Measurements from ENCODE around the gene ABLIM3.

The ABLIM3 gene

DNA sequence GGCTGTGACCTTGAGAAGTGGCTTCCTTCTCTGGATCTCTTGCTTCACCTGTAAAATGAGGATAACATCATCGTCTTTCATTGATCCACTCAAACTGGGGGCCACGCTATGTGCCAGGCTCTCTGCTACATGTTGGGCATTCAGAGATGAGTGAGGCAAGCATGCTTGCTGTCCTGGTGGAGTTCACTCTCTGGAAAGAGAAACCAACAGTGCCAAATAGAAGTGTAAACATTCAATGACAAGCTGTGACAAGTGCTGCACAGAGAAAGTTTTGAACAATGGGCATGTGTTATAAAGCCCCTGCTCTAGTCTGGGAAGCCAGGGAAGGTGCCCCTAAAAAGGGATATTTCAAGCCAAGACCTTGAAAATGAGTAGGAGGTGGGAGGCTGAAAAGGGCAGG is 79.5 kb downstream of the ABLIM3 start:
- TF ChIP-seq, protein P1, sequence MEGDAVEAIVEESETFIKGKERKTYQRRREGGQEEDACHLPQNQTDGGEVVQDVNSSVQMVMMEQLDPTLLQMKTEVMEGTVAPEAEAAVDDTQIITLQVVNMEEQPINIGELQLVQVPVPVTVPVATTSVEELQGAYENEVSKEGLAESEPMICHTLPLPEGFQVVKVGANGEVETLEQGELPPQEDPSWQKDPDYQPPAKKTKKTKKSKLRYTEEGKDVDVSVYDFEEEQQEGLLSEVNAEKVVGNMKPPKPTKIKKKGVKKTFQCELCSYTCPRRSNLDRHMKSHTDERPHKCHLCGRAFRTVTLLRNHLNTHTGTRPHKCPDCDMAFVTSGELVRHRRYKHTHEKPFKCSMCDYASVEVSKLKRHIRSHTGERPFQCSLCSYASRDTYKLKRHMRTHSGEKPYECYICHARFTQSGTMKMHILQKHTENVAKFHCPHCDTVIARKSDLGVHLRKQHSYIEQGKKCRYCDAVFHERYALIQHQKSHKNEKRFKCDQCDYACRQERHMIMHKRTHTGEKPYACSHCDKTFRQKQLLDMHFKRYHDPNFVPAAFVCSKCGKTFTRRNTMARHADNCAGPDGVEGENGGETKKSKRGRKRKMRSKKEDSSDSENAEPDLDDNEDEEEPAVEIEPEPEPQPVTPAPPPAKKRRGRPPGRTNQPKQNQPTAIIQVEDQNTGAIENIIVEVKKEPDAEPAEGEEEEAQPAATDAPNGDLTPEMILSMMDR (IDR thresholded peaks at IDR 0.05; ENCODE audit: low read length), result no peak
- TF ChIP-seq EZH2phosphoT487 (IDR thresholded peaks at IDR 0.05; ENCODE audit: low read length) (no peak), EZH2 (optimal IDR thresholded peaks at IDR 0.05; ENCODE audit: low read depth, low read length) (no peak)
- no peak overlapping the region for H3K9ac ChIP-seq (ENCODE audit: low read length)
- H3K4me1 ChIP-seq (ENCODE audit: low read length), result no peaks in the 10 kb centered on the region
- H3K9me2 ChIP-seq (replicated peaks; ENCODE audit: insufficient read depth, low read length), result no peaks in the 10 kb centered on the region
- H3K9me3 ChIP-seq (replicated peaks; ENCODE audit: insufficient read depth, low read length), result no peaks in the 10 kb centered on the region
- H4K20me1 ChIP-seq (ENCODE audit: insufficient read depth, low read length), result no peaks in the 10 kb centered on the region
- H3K4me3 ChIP-seq (ENCODE audit: low read length), result no peak overlapping the region
- H3K27me3 ChIP-seq (replicated peaks; ENCODE audit: insufficient read depth, low read length), result no peaks in the 10 kb centered on the region
- no peaks in the 10 kb centered on the region for H3K79me2 ChIP-seq (ENCODE audit: low read length)
- no peak overlapping the region for H2AFZ ChIP-seq (ENCODE audit: low read length)
- no peak overlapping the region for H3K27ac ChIP-seq (ENCODE audit: low read length)
- H3K36me3 ChIP-seq (replicated peaks; ENCODE audit: insufficient read depth, low read length), result no peaks in the 10 kb centered on the region
- no peak for DNase-seq
- no peak overlapping the region for H3K4me2 ChIP-seq (ENCODE audit: low read depth, low read length)
- no peaks in the 10 kb centered on the region for H3F3A ChIP-seq (ENCODE audit: insufficient read depth, low read length)

DNA sequence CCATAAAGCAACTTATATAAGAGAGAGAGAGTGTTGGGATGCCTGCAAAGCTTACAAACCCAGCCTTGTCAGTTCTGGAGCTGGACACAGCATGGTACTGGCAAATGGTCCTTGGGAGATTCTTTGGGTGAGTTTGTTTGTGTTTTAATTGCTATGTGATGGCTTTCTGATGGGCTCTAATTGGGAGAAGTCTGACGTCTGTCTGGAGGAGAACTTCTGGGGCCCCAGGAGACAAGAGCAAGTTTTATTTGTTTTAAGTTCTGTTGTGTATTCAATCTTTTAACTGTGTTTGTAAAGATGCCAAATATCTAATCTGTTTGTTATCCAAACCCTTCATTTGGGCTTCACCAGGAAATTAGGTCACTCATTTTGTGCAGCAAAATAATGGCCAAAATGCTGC is 80.0 kb downstream of the ABLIM3 start:
- no peak overlapping the region for H3K4me3 ChIP-seq (ENCODE audit: low read length)
- no peak overlapping the region for H3K4me2 ChIP-seq (ENCODE audit: low read depth, low read length)
- DNase-seq, result no peak

DNA sequence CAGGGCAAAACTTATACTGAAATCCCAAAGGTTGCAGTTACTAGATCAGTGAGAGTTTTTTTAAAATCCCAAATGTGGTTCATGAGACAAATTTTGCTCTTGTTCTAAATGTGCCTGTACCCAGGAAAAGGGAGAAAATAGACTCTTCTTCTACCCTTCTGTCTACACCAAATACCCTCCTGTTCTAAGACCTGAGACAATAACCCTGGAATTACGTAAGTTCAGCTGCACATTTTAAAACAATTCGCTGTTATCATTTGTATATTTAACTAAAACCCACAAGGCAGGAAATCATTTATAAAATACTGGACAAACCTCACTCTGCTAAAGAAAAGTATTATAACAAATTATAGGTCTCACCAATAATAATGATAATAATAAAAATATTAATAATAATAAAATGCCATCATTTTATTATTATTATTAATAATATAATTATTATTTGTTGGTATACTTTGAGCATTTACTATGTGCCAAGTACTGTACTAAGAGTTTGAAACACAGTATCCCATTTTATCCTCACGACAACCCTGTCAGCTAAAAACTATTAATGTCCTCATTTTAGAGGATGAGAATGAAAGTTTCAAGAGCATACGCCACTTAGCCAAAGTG is 80.5 kb downstream of the ABLIM3 start:
- H3K27me3 ChIP-seq (replicated peaks; ENCODE audit: insufficient read depth, low read length), result no peaks in the 10 kb centered on the region
- H3K9me3 ChIP-seq (replicated peaks; ENCODE audit: insufficient read depth, low read length), result no peaks in the 10 kb centered on the region
- no peak overlapping the region for H3K9ac ChIP-seq (ENCODE audit: low read length)
- no peaks in the 10 kb centered on the region for H4K20me1 ChIP-seq (ENCODE audit: insufficient read depth, low read length)
- H3F3A ChIP-seq (ENCODE audit: insufficient read depth, low read length), result no peaks in the 10 kb centered on the region
- DNase-seq, result no peak
- no peak overlapping the region for H2AFZ ChIP-seq (ENCODE audit: low read length)
- H3K4me2 ChIP-seq (ENCODE audit: low read depth, low read length), result no peak overlapping the region
- H3K79me2 ChIP-seq (ENCODE audit: low read length), result no peaks in the 10 kb centered on the region
- no peak overlapping the region for H3K27ac ChIP-seq (ENCODE audit: low read length)
- no peaks in the 10 kb centered on the region for H3K4me1 ChIP-seq (ENCODE audit: low read length)
- H3K9me2 ChIP-seq (replicated peaks; ENCODE audit: insufficient read depth, low read length), result no peaks in the 10 kb centered on the region
- TF ChIP-seq, protein P1 (IDR thresholded peaks at IDR 0.05; ENCODE audit: low read length), result no peak
- TF ChIP-seq EZH2 (optimal IDR thresholded peaks at IDR 0.05; ENCODE audit: low read depth, low read length) (no peak), EZH2phosphoT487 (IDR thresholded peaks at IDR 0.05; ENCODE audit: low read length) (no peak)
- H3K4me3 ChIP-seq (ENCODE audit: low read length), result no peak overlapping the region
- no peaks in the 10 kb centered on the region for H3K36me3 ChIP-seq (replicated peaks; ENCODE audit: insufficient read depth, low read length)

More for the DNA sequence above, 80.0 kb downstream of the ABLIM3 start:
- H3K9me2 ChIP-seq (replicated peaks; ENCODE audit: insufficient read depth, low read length), result no peaks in the 10 kb centered on the region
- no peaks in the 10 kb centered on the region for H3K4me1 ChIP-seq (ENCODE audit: low read length)
- H3K9ac ChIP-seq (ENCODE audit: low read length), result no peak overlapping the region
- TF ChIP-seq EZH2 (optimal IDR thresholded peaks at IDR 0.05; ENCODE audit: low read depth, low read length) (no peak), EZH2phosphoT487 (IDR thresholded peaks at IDR 0.05; ENCODE audit: low read length) (no peak)
- TF ChIP-seq, protein P1 (IDR thresholded peaks at IDR 0.05; ENCODE audit: low read length), result no peak
- no peak overlapping the region for H3K27ac ChIP-seq (ENCODE audit: low read length)
- no peaks in the 10 kb centered on the region for H3F3A ChIP-seq (ENCODE audit: insufficient read depth, low read length)
- no peaks in the 10 kb centered on the region for H3K36me3 ChIP-seq (replicated peaks; ENCODE audit: insufficient read depth, low read length)
- no peaks in the 10 kb centered on the region for H3K9me3 ChIP-seq (replicated peaks; ENCODE audit: insufficient read depth, low read length)
- H3K79me2 ChIP-seq (ENCODE audit: low read length), result no peaks in the 10 kb centered on the region
- H3K27me3 ChIP-seq (replicated peaks; ENCODE audit: insufficient read depth, low read length), result no peaks in the 10 kb centered on the region
- H2AFZ ChIP-seq (ENCODE audit: low read length), result no peak overlapping the region
- H4K20me1 ChIP-seq (ENCODE audit: insufficient read depth, low read length), result no peaks in the 10 kb centered on the region

Data from MM.1S (cell line).